ENCODE data around the gene MTUS2. TPM values are rescaled to one million over a fixed set of nuclear protein-coding genes. Genes with fewer than 3 reads are reported as not detected.

Gene MTUS2
- total RNA-seq, 1 experiment from 2014 or later: 0.35 TPM

DNA sequence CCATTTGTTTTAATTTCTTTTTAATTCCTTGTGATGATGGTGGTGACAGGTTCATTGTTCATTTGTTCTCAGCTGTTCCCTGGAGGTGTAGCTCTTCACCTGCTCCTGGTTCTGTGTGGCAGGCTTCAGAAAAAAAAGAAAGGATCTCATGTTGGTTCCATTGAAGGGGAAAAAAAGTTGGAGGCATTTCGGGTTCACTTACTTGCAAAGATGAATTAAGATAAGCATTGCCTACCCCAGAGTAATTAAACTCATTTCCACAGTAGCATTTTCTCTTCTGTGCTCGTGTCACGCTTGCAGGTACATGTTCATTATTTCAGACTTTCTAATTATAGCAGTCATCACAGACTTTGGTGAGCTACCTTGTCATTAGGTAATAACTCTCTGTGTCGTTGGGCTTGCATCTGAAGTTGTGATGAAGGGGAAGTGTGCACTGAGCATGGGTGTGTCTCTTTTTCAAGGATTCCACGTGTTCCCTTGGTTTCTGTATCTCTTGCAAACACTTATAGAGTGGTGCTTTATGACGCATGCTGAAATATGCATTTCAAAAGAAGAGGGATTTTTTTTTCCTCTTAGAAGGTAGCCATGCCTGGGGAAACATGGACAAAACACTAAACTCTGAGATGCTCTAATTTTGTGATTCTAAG is 69.1 kb downstream of the MTUS2 start:
- Histone ChIP-seq H3K27ac (ENCODE audit: insufficient read length, low read depth, low read length) (no peak overlapping the region), H3K9me3 (ENCODE audit: control insufficient read depth, low read depth, low read length) (no peaks in the 10 kb centered on the region), H3K79me1 (ENCODE audit: insufficient read depth, low read depth, low read length, poor library complexity, severe bottlenecking) (no peaks in the 10 kb centered on the region), H3K23me2 (ENCODE audit: insufficient read length, low read depth, low read length, poor library complexity, severe bottlenecking) (no peaks in the 10 kb centered on the region), H3K14ac (ENCODE audit: insufficient read depth, low read length) (no peak overlapping the region), H2BK20ac (ENCODE audit: low read depth, low read length, poor library complexity, severe bottlenecking) (no peak overlapping the region), H2BK120ac (ENCODE audit: low read depth, low read length, poor library complexity, severe bottlenecking) (no peak overlapping the region), H4K8ac (replicated peaks; ENCODE audit: insufficient read length, low read depth, low read length) (no peak overlapping the region), H3K27me3 (ENCODE audit: insufficient read depth, low read length) (no peaks in the 10 kb centered on the region), H4K5ac (ENCODE audit: insufficient read length, low read depth, low read length) (no peak overlapping the region), H3K9ac (ENCODE audit: extremely low read depth, insufficient read length, low read length) (no peak overlapping the region), H3K4me2 (ENCODE audit: insufficient read depth, insufficient read length, low read length) (no peak overlapping the region), H4K20me1 (ENCODE audit: control insufficient read depth, insufficient read depth, insufficient read length) (no peaks in the 10 kb centered on the region), H2BK5ac (ENCODE audit: insufficient read length, low read length) (no peak overlapping the region), H2BK12ac (ENCODE audit: insufficient read length, low read depth, low read length) (no peak overlapping the region), H3K79me2 (ENCODE audit: insufficient read depth, low read length) (no peaks in the 10 kb centered on the region), H2BK15ac (ENCODE audit: low read depth, low read length) (no peak overlapping the region), H3K4ac (ENCODE audit: low read depth, low read length) (no peak overlapping the region), H4K91ac (ENCODE audit: insufficient read length, low read depth, low read length) (no peak overlapping the region), H3K23ac (ENCODE audit: insufficient read length, low read depth, low read length) (no peak overlapping the region), H3T11ph (ENCODE audit: low read length) (no peak overlapping the region), H2AFZ (ENCODE audit: low read length) (no peak overlapping the region), H3K18ac (ENCODE audit: insufficient read length, low read depth, low read length) (no peak overlapping the region), H2AK5ac (ENCODE audit: insufficient read length, low read length) (no peak overlapping the region), H3K56ac (ENCODE audit: insufficient read length, low read depth, low read length) (no peak overlapping the region), H3K4me1 (ENCODE audit: insufficient read depth, low read length) (no peaks in the 10 kb centered on the region)
- H3K4me1 Mint-ChIP-seq: peaks cover 4 to 10% of the 10 kb centered on the region in 2 experiments; a peak in 3 of 4 replicates
- WGBS (ENCODE audit: extremely low coverage, insufficient read length, low lambda C conversion rate): no CpG with 5 or more reads among the region's 6 CpGs
- peaks cover 6% of the 10 kb centered on the region for H3K27me3 Mint-ChIP-seq (ENCODE audit: low read depth)
- DNase-seq: no peak
- no peak overlapping the region for H3K4me3 Mint-ChIP-seq
- H3K36me3 Mint-ChIP-seq (ENCODE audit: insufficient read depth in 1 of 3, low read depth in 3 of 3): no peaks in the 10 kb centered on the region; a peak in 1 of 7 replicates
- H3K9me3 Mint-ChIP-seq: no peaks in the 10 kb centered on the region
- TF ChIP-seq, protein P1, sequence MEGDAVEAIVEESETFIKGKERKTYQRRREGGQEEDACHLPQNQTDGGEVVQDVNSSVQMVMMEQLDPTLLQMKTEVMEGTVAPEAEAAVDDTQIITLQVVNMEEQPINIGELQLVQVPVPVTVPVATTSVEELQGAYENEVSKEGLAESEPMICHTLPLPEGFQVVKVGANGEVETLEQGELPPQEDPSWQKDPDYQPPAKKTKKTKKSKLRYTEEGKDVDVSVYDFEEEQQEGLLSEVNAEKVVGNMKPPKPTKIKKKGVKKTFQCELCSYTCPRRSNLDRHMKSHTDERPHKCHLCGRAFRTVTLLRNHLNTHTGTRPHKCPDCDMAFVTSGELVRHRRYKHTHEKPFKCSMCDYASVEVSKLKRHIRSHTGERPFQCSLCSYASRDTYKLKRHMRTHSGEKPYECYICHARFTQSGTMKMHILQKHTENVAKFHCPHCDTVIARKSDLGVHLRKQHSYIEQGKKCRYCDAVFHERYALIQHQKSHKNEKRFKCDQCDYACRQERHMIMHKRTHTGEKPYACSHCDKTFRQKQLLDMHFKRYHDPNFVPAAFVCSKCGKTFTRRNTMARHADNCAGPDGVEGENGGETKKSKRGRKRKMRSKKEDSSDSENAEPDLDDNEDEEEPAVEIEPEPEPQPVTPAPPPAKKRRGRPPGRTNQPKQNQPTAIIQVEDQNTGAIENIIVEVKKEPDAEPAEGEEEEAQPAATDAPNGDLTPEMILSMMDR (conservative IDR thresholded peaks at IDR 0.05): no peak
- H3K27ac Mint-ChIP-seq: no peak overlapping the region

All from H9 (cell line).